BE2C (cell line): ENCODE data around the gene TMPRSS13.

ENCODE experiments used
- DNase-seq: peaks from one replicate; pipeline ENCODE4 v3.0.0-alpha.2; 2020
- H3K27me3 ChIP-seq: fragments of 250-450 bp; sonication (Bioruptor Pico); 2 replicates; pipeline ENCODE4 v1.5.1; 2020; ENCODE audit warnings: mild to moderate bottlenecking
- H3K36me3 ChIP-seq: fragments of 250-450 bp; sonication (Bioruptor Pico); 2 replicates; pipeline ENCODE4 v1.5.1; 2020; ENCODE audit warnings: mild to moderate bottlenecking
- H3K4me1 ChIP-seq: fragments of 250-450 bp; sonication (Bioruptor Pico); 2 replicates; pipeline ENCODE4 v1.5.1; 2020
- H3K4me3 ChIP-seq: 2 replicates; pipeline ENCODE4 v1.5.1; 2011; ENCODE audit warnings: low read depth, low read length
- H3K9me3 ChIP-seq: fragments of 250-450 bp; sonication (Bioruptor Pico); 2 replicates; pipeline ENCODE4 v1.5.1; 2020
- CTCF ChIP-seq: IDR thresholded peaks from 2 replicates; pipeline ENCODE4 v1.5.1; 2012; ENCODE audit warnings: mild to moderate bottlenecking, low read depth, low read length

Gene TMPRSS13

GRCh38 chr11:117923275-117923674 is 5.9 kb downstream of the TMPRSS13 start:
- Histone ChIP-seq H3K4me1 (no peaks in the 10 kb centered on the region), H3K36me3 (no peaks in the 10 kb centered on the region), H3K9me3 (no peaks in the 10 kb centered on the region), H3K4me3 (no peak overlapping the region), H3K27me3 (no peaks in the 10 kb centered on the region)
- no peak for TF ChIP-seq CTCF
- DNase-seq, result no peak

- DNase-seq, result no peak
- Histone ChIP-seq H3K4me1 (no peaks in the 10 kb centered on the region), H3K27me3 (no peaks in the 10 kb centered on the region), H3K4me3 (no peak overlapping the region), H3K36me3 (no peaks in the 10 kb centered on the region), H3K9me3 (no peaks in the 10 kb centered on the region)
- TF ChIP-seq CTCF, result no peak
These were observed 7.3 kb downstream of the TMPRSS13 start for GRCh38 chr11:117921893-117922292.

GRCh38 chr11:117921456-117921855 is 7.7 kb downstream of the TMPRSS13 start:
- DNase-seq, result no peak
- no peak overlapping the region for H3K4me3 ChIP-seq
- H3K27me3 ChIP-seq, result no peaks in the 10 kb centered on the region
- no peak for TF ChIP-seq CTCF
- no peaks in the 10 kb centered on the region for H3K9me3 ChIP-seq
- no peaks in the 10 kb centered on the region for H3K36me3 ChIP-seq
- H3K4me1 ChIP-seq, result no peaks in the 10 kb centered on the region

- no peaks in the 10 kb centered on the region for H3K4me1 ChIP-seq
- TF ChIP-seq CTCF, result no peak
- H3K27me3 ChIP-seq, result no peaks in the 10 kb centered on the region
- H3K4me3 ChIP-seq, result no peak overlapping the region
- DNase-seq, result no peak
- no peaks in the 10 kb centered on the region for H3K36me3 ChIP-seq
- H3K9me3 ChIP-seq, result no peaks in the 10 kb centered on the region
These were observed 9.4 kb downstream of the TMPRSS13 start for GRCh38 chr11:117919781-117920221.

GRCh38 chr11:117919341-117919740 is 9.9 kb downstream of the TMPRSS13 start:
- no peaks in the 10 kb centered on the region for H3K27me3 ChIP-seq
- H3K36me3 ChIP-seq, result no peaks in the 10 kb centered on the region
- H3K4me1 ChIP-seq, result no peaks in the 10 kb centered on the region
- no peak for DNase-seq
- TF ChIP-seq CTCF, result no peak
- H3K9me3 ChIP-seq, result no peaks in the 10 kb centered on the region
- no peak overlapping the region for H3K4me3 ChIP-seq

GRCh38 chr11:117918366-117919255 is 10.6 kb downstream of the TMPRSS13 start:
- Histone ChIP-seq H3K27me3 (no peaks in the 10 kb centered on the region), H3K4me3 (no peak overlapping the region), H3K36me3 (no peaks in the 10 kb centered on the region), H3K4me1 (no peaks in the 10 kb centered on the region), H3K9me3 (no peaks in the 10 kb centered on the region)
- TF ChIP-seq CTCF, result no peak
- no peak for DNase-seq
